Neural cell (in vitro differentiated cells): ENCODE measurements around the gene CRMP1. TPM values are rescaled to one million over a fixed set of nuclear protein-coding genes. Genes with fewer than 3 reads are reported as not detected.

Experiments used
- H2AFZ ChIP-seq: fragments of 200-600, 300-800 bp; sonication (generic), shearing (Covaris generic); 2 replicates; pipeline ENCODE4 v1.6.0; 2014; ENCODE audit warnings: low read depth, mild to moderate bottlenecking, antibody characterized with exemption, low read length, moderate library complexity
- H3F3A ChIP-seq: fragments of 200-600 bp; shearing (Covaris generic); 2 replicates; pipeline ENCODE4 v1.6.1; 2016; ENCODE audit warnings: mild to moderate bottlenecking, moderate library complexity, mixed read lengths, antibody characterized with exemption, low read length; ENCODE audit not compliant: insufficient read depth, poor library complexity, severe bottlenecking
- H3K27ac ChIP-seq: fragments of 200-600, 300-800 bp; sonication (generic), shearing (Covaris generic); 2 replicates; pipeline ENCODE4 v1.5.1; 2014; ENCODE audit warnings: mild to moderate bottlenecking, low read length, moderate library complexity
- H3K27me3 ChIP-seq: fragments of 300-800, 200-600 bp; sonication (generic), shearing (Covaris generic); 2 replicates; pipeline ENCODE4 v1.6.0; 2014; ENCODE audit warnings: mild to moderate bottlenecking, low read depth, low read length, moderate library complexity; ENCODE audit not compliant: insufficient read depth
- H3K36me3 ChIP-seq: fragments of 300-800, 200-600 bp; sonication (generic), shearing (Covaris generic); 2 replicates; pipeline ENCODE4 v1.5.1; 2014; ENCODE audit warnings: mild to moderate bottlenecking, antibody characterized with exemption, low read length, moderate library complexity; ENCODE audit not compliant: insufficient read depth
- H3K4me2 ChIP-seq: fragments of 300-800, 200-600 bp; sonication (generic), shearing (Covaris generic); 2 replicates; pipeline ENCODE4 v1.6.0; 2014; ENCODE audit warnings: mild to moderate bottlenecking, low read length
- H3K4me3 ChIP-seq: fragments of 300-800, 200-600 bp; sonication (generic), shearing (Covaris generic); 2 replicates; pipeline ENCODE4 v1.5.1; 2014; ENCODE audit warnings: mild to moderate bottlenecking, low read length, moderate library complexity
- H3K79me2 ChIP-seq: fragments of 200-600 bp; shearing (Covaris generic); replicated peaks from 2 replicates; pipeline ENCODE4 v1.6.0; 2014; ENCODE audit warnings: mild to moderate bottlenecking, low read length, moderate library complexity; ENCODE audit not compliant: insufficient read depth
- H3K9ac ChIP-seq: fragments of 300-800, 200-600 bp; sonication (generic), shearing (Covaris generic); 2 replicates; pipeline ENCODE4 v1.6.1; 2016; ENCODE audit warnings: mild to moderate bottlenecking, low read length, mixed read lengths
- H3K9me2 ChIP-seq: fragments of 200-600 bp; shearing (Covaris generic); 2 replicates; pipeline ENCODE4 v1.6.1; 2016; ENCODE audit warnings: mild to moderate bottlenecking, low read length, mixed read lengths; ENCODE audit not compliant: insufficient read depth
- H3K9me3 ChIP-seq: fragments of 200-600, 300-800 bp; sonication (generic), shearing (Covaris generic); 2 replicates; pipeline ENCODE4 v1.6.1; 2016; ENCODE audit warnings: mild to moderate bottlenecking, mixed run types, low read length, moderate library complexity, mixed read lengths
- H4K20me1 ChIP-seq: fragments of 200-600 bp; shearing (Covaris generic); 2 replicates; pipeline ENCODE4 v1.6.1; 2016; ENCODE audit warnings: mild to moderate bottlenecking, mixed run types; ENCODE audit not compliant: insufficient read depth
- CTCF ChIP-seq: fragments of 450-650 bp; IDR thresholded peaks from 2 replicates; pipeline ENCODE4 v1.5.1; 2014; ENCODE audit warnings: antibody characterized with exemption, mild to moderate bottlenecking, moderate library complexity; ENCODE audit not compliant: poor library complexity, severe bottlenecking
- EP300 ChIP-seq: fragments of 450-650 bp; conservative IDR thresholded peaks from 2 replicates; pipeline ENCODE4 v1.6.1; 2014; ENCODE audit warnings: antibody characterized with exemption, mild to moderate bottlenecking, moderate library complexity; ENCODE audit not compliant: poor library complexity, severe bottlenecking
- EZH2 ChIP-seq: fragments of 200-600, 300-800 bp; shearing (Covaris generic), sonication (generic); IDR thresholded peaks from 2 replicates; pipeline ENCODE4 v1.6.1; 2014; ENCODE audit warnings: antibody characterized with exemption, low read length, borderline replicate concordance, mild to moderate bottlenecking; ENCODE audit not compliant: insufficient read depth, poor library complexity, severe bottlenecking
- MXI1 ChIP-seq: fragments of 450-650 bp; conservative IDR thresholded peaks from 2 replicates; pipeline ENCODE4 v1.6.1; 2014; ENCODE audit warnings: antibody characterized with exemption, mild to moderate bottlenecking; ENCODE audit not compliant: poor library complexity, severe bottlenecking
- POLR2AphosphoS5 ChIP-seq: IDR thresholded peaks from 2 replicates; pipeline ENCODE4 v1.6.1; 2012
- RAD21 ChIP-seq: fragments of 450-650 bp; conservative IDR thresholded peaks from 2 replicates; pipeline ENCODE4 v1.6.1; 2014; ENCODE audit warnings: antibody characterized with exemption, mild to moderate bottlenecking, moderate library complexity
- REST ChIP-seq: IDR thresholded peaks from 2 replicates; pipeline ENCODE4 v1.6.1; 2012; ENCODE audit warnings: borderline replicate concordance
- SMC3 ChIP-seq: fragments of 450-650 bp; conservative IDR thresholded peaks from 2 replicates; pipeline ENCODE4 v1.6.1; 2014; ENCODE audit warnings: antibody characterized with exemption, mild to moderate bottlenecking, moderate library complexity; ENCODE audit not compliant: poor library complexity
- TAF1 ChIP-seq: IDR thresholded peaks from 2 replicates; pipeline ENCODE4 v1.6.1; 2012; ENCODE audit warnings: low read depth
- polyA plus RNA-seq: library from polyadenylated mRNA; depleted of rRNA; stranded (reverse); fragments of >200 nt; gene quantifications from 2 replicates; pipeline ENCODE4 v1.2.3, GENCODE V29; 2014

The CRMP1 gene
- polyA plus RNA-seq, 1 donor from 2014 or later = 642 TPM

GRCh38 chr4:5933116-5933515 lies 40.2 kb upstream of the CRMP1 start:
- Histone ChIP-seq H4K20me1 (no peaks in the 10 kb centered on the region), H3K9ac (no peak overlapping the region)
- no peak for TF ChIP-seq TAF1
- no peak for TF ChIP-seq SMC3
- TF ChIP-seq POLR2AphosphoS5 = no peak
- TF ChIP-seq EZH2 = no peak
- TF ChIP-seq MXI1 = no peak
- no peak for TF ChIP-seq REST
- TF ChIP-seq EP300 = no peak
- no peak for TF ChIP-seq CTCF
- TF ChIP-seq RAD21 = no peak

GRCh38 chr4:5932035-5932568 lies 39.2 kb upstream of the CRMP1 start:
- H2AFZ ChIP-seq = no peak overlapping the region
- H3K79me2 ChIP-seq = no peaks in the 10 kb centered on the region
- H3K27me3 ChIP-seq = peaks cover 2% of the 10 kb centered on the region
- H3F3A ChIP-seq = no peaks in the 10 kb centered on the region
- no peaks in the 10 kb centered on the region for H3K36me3 ChIP-seq
- H3K4me3 ChIP-seq = no peak overlapping the region
- H3K9ac ChIP-seq = no peak overlapping the region
- no peak overlapping the region for H3K27ac ChIP-seq
- H3K4me2 ChIP-seq = no peak overlapping the region
- TF ChIP-seq EZH2 = no peak
- no peak for TF ChIP-seq TAF1
- no peak for TF ChIP-seq RAD21
- TF ChIP-seq POLR2AphosphoS5 = no peak
- no peak for TF ChIP-seq MXI1
- no peak for TF ChIP-seq REST
- TF ChIP-seq CTCF = no peak
- TF ChIP-seq EP300 = no peak
- TF ChIP-seq SMC3 = no peak
- no peaks in the 10 kb centered on the region for H4K20me1 ChIP-seq
- no peaks in the 10 kb centered on the region for H3K9me2 ChIP-seq
- no peaks in the 10 kb centered on the region for H3K9me3 ChIP-seq

More at GRCh38 chr4:5933116-5933515, 40.2 kb upstream of the CRMP1 start:
- H3K4me3 ChIP-seq = no peak overlapping the region
- no peak overlapping the region for H3K27ac ChIP-seq
- H2AFZ ChIP-seq = no peak overlapping the region
- no peak overlapping the region for H3K4me2 ChIP-seq
- no peaks in the 10 kb centered on the region for H3K9me2 ChIP-seq
- H3K9me3 ChIP-seq = no peaks in the 10 kb centered on the region
- H3F3A ChIP-seq = no peaks in the 10 kb centered on the region
- H3K79me2 ChIP-seq = no peaks in the 10 kb centered on the region
- peaks cover 2% of the 10 kb centered on the region for H3K27me3 ChIP-seq
- H3K36me3 ChIP-seq = no peaks in the 10 kb centered on the region
